Trophoblast cell (in vitro differentiated cells and primary cell): ENCODE data around the gene VOPP1.
"Not testable (repeated sequence)": the region's sequence is repeated elsewhere in the genome, so short reads cannot be mapped to it uniquely, and the experiment has no call there.

Experiments used
- DNase-seq, 2 donors: peaks; one replicate each; pipeline ENCODE4 v3.0.0-alpha.2; 2016
- H2AFZ ChIP-seq: 2 replicates; pipeline ENCODE4 v1.6.1; 2013; ENCODE audit warnings: low read length, moderate library complexity, mild to moderate bottlenecking; ENCODE audit not compliant: insufficient read depth, poor library complexity
- H2AK5ac ChIP-seq: 2 replicates; pipeline ENCODE4 v1.6.1; 2013; ENCODE audit warnings: mild to moderate bottlenecking, low read length
- H2BK120ac ChIP-seq: 2 replicates; pipeline ENCODE4 v1.6.1; 2013; ENCODE audit warnings: low read length, mild to moderate bottlenecking, moderate library complexity; ENCODE audit not compliant: insufficient read depth, poor library complexity
- H2BK12ac ChIP-seq: 2 replicates; pipeline ENCODE4 v1.6.1; 2013; ENCODE audit warnings: mild to moderate bottlenecking, low read length, moderate library complexity
- H2BK5ac ChIP-seq: 2 replicates; pipeline ENCODE4 v1.6.1; 2013; ENCODE audit warnings: low read length, low read depth, moderate library complexity, mild to moderate bottlenecking; ENCODE audit not compliant: poor library complexity
- H3K14ac ChIP-seq: 2 replicates; pipeline ENCODE4 v1.6.1; 2013; ENCODE audit warnings: mild to moderate bottlenecking, low read length
- H3K18ac ChIP-seq: 2 replicates; pipeline ENCODE4 v1.6.1; 2013; ENCODE audit warnings: mild to moderate bottlenecking, low read length
- H3K23ac ChIP-seq: 2 replicates; pipeline ENCODE4 v1.6.1; 2013; ENCODE audit warnings: low read length
- H3K27ac ChIP-seq: 2 replicates; pipeline ENCODE4 v1.5.1; 2013; ENCODE audit warnings: low read depth, mild to moderate bottlenecking, inconsistent platforms, low read length, moderate library complexity
- H3K27me3 ChIP-seq: 2 replicates; pipeline ENCODE4 v1.6.1; 2013; ENCODE audit warnings: inconsistent platforms, mild to moderate bottlenecking, low read length, moderate library complexity; ENCODE audit not compliant: insufficient read depth
- H3K36me3 ChIP-seq, 2 experiments: 1 replicate in 1 of 2; 2 replicates in 1 of 2; pipeline ENCODE4 v1.6.1; 2013; ENCODE audit warnings: low read length in 2 of 2, mild to moderate bottlenecking in 2 of 2, moderate library complexity in 1 of 2; ENCODE audit not compliant: insufficient read depth in 2 of 2, control insufficient read depth in 1 of 2
- H3K4ac ChIP-seq: 2 replicates; pipeline ENCODE4 v1.6.1; 2013; ENCODE audit warnings: low read depth, mild to moderate bottlenecking, low read length, moderate library complexity
- H3K4me1 ChIP-seq, 2 experiments: 1 replicate in 1 of 2; 2 replicates in 1 of 2; pipeline ENCODE4 v1.6.1; 2013; ENCODE audit warnings: low read length in 2 of 2, mild to moderate bottlenecking in 2 of 2, moderate library complexity in 1 of 2; ENCODE audit not compliant: insufficient read depth in 2 of 2, control insufficient read depth in 1 of 2
- H3K4me2 ChIP-seq: 2 replicates; pipeline ENCODE4 v1.6.1; 2013; ENCODE audit warnings: inconsistent platforms, mild to moderate bottlenecking, low read length, moderate library complexity
- H3K4me3 ChIP-seq: 2 replicates; pipeline ENCODE4 v1.5.1; 2013; ENCODE audit warnings: mild to moderate bottlenecking, low read depth, low read length, inconsistent platforms
- H3K79me1 ChIP-seq: one replicate; pipeline ENCODE4 v1.6.1; 2013; ENCODE audit warnings: low read length
- H3K79me2 ChIP-seq: 2 replicates; pipeline ENCODE4 v1.6.1; 2013; ENCODE audit warnings: low read length, mild to moderate bottlenecking; ENCODE audit not compliant: control insufficient read depth, insufficient read depth, poor library complexity
- H3K9ac ChIP-seq: 2 replicates; pipeline ENCODE4 v1.6.1; 2013; ENCODE audit warnings: mild to moderate bottlenecking, low read length
- H3K9me3 ChIP-seq: 2 replicates; pipeline ENCODE4 v1.6.1; 2013; ENCODE audit warnings: low read depth, mild to moderate bottlenecking, control low read depth, inconsistent platforms, low read length; ENCODE audit not compliant: insufficient read depth
- H4K12ac ChIP-seq: 2 replicates; pipeline ENCODE4 v1.6.1; 2013; ENCODE audit warnings: low read depth, mild to moderate bottlenecking, low read length, moderate library complexity
- H4K8ac ChIP-seq: 2 replicates; pipeline ENCODE4 v1.6.1; 2013; ENCODE audit warnings: low read depth, mild to moderate bottlenecking, low read length, moderate library complexity
- H4K91ac ChIP-seq: one replicate; pipeline ENCODE4 v1.6.1; 2013; ENCODE audit warnings: low read depth, mild to moderate bottlenecking, low read length, moderate library complexity
- WGBS: extraction: QIAGEN DNeasy Blood & Tissue Kit; methylation state at CpG from one replicate; pipeline ENCODE4 v1.1.7; 2013; ENCODE audit warnings: missing lambda C conversion rate; ENCODE audit not compliant: insufficient read length, insufficient coverage; ENCODE audit errors: extremely low coverage; 5-methylcytosine and 5-hydroxymethylcytosine counted together

VOPP1 gene

DNA sequence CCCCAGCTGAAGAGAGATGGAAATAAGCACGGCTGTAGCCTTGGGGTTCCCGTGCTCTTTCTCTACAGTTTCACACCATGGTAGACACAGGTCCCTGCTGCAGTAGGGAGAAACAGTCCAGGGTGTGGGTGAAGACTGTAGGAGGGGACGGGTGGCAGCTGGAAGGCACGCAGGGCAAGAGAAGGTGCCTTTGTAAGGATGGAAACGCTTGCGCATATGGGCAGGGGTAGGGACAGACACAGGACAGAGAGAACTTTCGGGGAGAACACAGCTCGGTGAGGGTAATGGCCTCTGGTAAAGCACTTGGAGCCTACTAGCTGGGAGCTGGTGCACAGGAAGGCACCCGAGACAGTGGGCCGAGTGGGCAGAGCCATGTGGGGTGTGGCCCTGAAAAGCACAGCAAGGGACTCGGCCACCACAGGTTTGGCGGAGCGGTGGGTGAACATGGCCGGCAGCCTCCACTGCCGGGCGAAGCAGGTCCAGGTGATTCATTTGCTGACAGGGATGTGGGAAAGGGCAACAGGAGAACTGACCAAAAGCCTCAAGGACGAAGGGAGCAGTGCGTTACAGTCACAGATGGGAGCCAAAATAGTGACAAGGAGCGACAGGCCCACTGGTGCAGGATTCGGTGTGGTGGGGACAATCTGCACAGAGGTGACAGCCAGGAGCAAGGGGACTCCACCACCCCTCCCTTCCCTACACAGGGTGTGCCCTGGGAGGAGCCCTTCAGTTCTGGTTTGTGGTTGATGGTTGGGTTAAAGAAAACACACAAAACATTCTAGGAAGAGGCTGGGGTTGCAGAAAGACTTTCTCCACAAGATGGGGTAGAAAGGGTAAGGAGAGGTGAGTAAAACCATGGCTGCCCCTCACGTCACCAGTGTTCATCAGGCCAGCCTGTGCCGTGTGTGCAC is 97.1 kb downstream of the VOPP1 start:
- Histone ChIP-seq H3K4me3 (no peak overlapping the region), H2BK5ac (no peak overlapping the region), H2AK5ac (no peak overlapping the region), H3K79me2 (no peaks in the 10 kb centered on the region), H4K8ac (no peak overlapping the region), H3K18ac (no peak overlapping the region), H4K12ac (no peak overlapping the region), H3K4me2 (no peak overlapping the region), H3K14ac (no peak overlapping the region), H3K4ac (no peak overlapping the region), H3K36me3 (no peaks in the 10 kb centered on the region), H2BK120ac (no peak overlapping the region), H3K9ac (no peak overlapping the region), H3K27me3 (no peaks in the 10 kb centered on the region), H3K23ac (no peak overlapping the region), H2AFZ (no peak overlapping the region), H3K79me1 (no peaks in the 10 kb centered on the region), H3K9me3 (peaks cover 3% of the 10 kb centered on the region), H3K27ac (no peak overlapping the region), H3K4me1 (peaks cover 0 to 2% of the 10 kb centered on the region in 2 experiments), H4K91ac (no peak overlapping the region), H2BK12ac (no peak overlapping the region)
- WGBS: no CpG with 5 or more reads among the region's 22 CpGs
- DNase-seq: no peak

DNA sequence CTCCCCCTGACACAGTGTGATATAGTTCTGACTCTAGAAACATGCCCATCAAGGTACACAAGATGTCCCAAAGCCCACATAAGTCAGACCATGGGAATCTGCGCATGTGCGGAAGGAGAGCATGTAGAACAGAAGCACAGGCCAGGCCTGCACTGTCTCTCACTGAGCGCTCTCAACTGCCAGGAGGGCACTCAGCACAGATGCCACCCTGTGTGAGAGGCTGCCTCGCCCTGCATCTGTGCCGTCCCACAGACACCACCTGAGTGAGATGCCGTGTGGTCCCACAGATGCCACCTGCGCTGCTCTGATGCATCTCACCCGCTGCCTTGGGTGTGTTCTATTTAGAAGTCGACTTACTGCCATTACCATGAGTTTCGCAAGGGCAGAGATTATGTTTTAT is 98.4 kb downstream of the VOPP1 start:
- no peak for DNase-seq
- Histone ChIP-seq H3K36me3 (no peaks in the 10 kb centered on the region), H4K91ac (no peak overlapping the region), H3K27me3 (no peaks in the 10 kb centered on the region), H3K23ac (no peak overlapping the region), H2BK5ac (no peak overlapping the region), H2AK5ac (no peak overlapping the region), H3K14ac (no peak overlapping the region), H3K4me2 (no peak overlapping the region), H3K27ac (no peak overlapping the region), H3K18ac (no peak overlapping the region), H3K4me1 (peaks cover 0 to 2% of the 10 kb centered on the region in 2 experiments), H2BK12ac (no peak overlapping the region), H3K9me3 (peaks cover 3% of the 10 kb centered on the region), H4K8ac (no peak overlapping the region), H3K4me3 (peak overlapping the region; percentile 30), H4K12ac (no peak overlapping the region), H3K79me2 (no peaks in the 10 kb centered on the region), H3K4ac (no peak overlapping the region), H2AFZ (no peak overlapping the region), H3K79me1 (no peaks in the 10 kb centered on the region), H2BK120ac (no peak overlapping the region), H3K9ac (no peak overlapping the region)
- no CpG with 5 or more reads among the region's 10 CpGs for WGBS

DNA sequence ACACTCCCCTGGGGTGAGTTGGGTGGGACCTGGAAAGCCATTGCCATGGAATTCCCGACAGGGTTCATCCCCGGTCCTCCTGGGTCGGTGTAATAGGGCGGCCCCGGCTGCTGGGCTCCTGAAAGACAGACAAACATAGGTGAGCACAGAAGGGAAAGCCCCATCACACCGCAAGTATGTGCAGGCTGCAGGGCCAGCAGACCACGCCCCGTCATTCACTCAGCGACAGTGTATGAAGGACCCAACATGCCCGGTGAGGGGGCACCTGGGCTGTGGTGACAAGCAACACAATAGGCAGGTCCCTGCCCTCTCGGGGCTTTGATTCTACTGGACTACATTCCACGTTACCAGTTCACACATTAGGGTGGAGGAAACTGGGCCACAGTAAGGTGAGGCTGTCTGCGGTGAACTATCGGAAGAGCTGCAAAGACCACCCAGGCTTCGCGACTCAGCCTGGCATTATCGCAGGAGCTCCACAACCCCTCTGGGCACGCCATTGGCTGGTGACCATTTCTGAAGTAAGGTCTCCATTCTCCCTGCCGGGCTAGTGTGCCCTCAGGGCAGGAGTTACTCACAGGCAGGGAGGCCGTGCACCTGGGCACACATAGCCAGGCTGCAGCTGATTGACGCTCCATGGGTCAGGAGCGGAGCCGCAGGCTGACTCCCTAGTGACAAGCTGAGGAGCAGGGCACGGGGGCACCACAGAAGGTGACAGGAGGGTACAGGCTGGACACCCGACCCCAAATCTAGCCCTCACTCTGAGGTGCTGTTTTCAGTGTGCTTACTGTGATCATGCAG is 99.2 kb downstream of the VOPP1 start:
- Histone ChIP-seq H3K79me2 (no peaks in the 10 kb centered on the region), H3K27me3 (no peaks in the 10 kb centered on the region), H2BK12ac (no peak overlapping the region), H2AFZ (no peak overlapping the region), H3K4me2 (no peak overlapping the region), H2BK5ac (no peak overlapping the region), H3K9me3 (peaks cover 3% of the 10 kb centered on the region), H4K91ac (no peak overlapping the region), H3K4ac (no peak overlapping the region), H3K36me3 (peaks cover 0 to 2% of the 10 kb centered on the region in 2 experiments), H3K4me3 (no peak overlapping the region), H3K79me1 (no peaks in the 10 kb centered on the region), H3K18ac (no peak overlapping the region), H3K4me1 (peaks cover 0 to 2% of the 10 kb centered on the region in 2 experiments), H3K23ac (no peak overlapping the region), H4K8ac (no peak overlapping the region), H2BK120ac (no peak overlapping the region), H3K27ac (no peak overlapping the region), H4K12ac (no peak overlapping the region), H2AK5ac (no peak overlapping the region), H3K14ac (no peak overlapping the region), H3K9ac (no peak overlapping the region)
- no CpG with 5 or more reads among the region's 25 CpGs for WGBS
- DNase-seq: peak; percentile 76 to 88

DNA sequence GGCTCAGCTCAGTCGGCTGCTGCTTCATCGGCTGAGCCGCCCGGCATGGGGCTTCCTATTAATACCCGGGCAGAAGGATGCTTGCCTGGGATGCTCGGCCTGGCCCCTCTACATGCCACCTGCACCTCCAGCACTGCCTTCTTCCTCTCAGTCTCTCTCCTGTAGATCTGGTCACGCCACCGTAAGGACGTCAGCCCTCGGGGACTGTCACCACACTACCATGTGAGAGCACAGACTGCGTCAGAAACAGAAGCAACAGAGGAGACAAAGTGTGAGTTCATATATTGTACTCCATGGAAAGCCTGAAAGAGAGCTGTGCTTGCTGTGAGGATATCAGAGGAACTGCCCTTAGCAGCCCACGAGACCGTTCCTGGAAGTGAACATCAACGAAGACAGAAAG is 99.9 kb downstream of the VOPP1 start:
- not testable (repeated sequence) for DNase-seq, H3K14ac ChIP-seq, H2AFZ ChIP-seq, H4K91ac ChIP-seq, H2BK12ac ChIP-seq, H3K4me2 ChIP-seq, H3K27me3 ChIP-seq, H3K4me1 ChIP-seq, H4K8ac ChIP-seq, H3K18ac ChIP-seq, H3K27ac ChIP-seq, H2BK120ac ChIP-seq, H3K9ac ChIP-seq, H3K79me2 ChIP-seq, H3K4me3 ChIP-seq, H3K79me1 ChIP-seq, H3K23ac ChIP-seq, H3K4ac ChIP-seq, H2BK5ac ChIP-seq, H3K36me3 ChIP-seq, H2AK5ac ChIP-seq, H4K12ac ChIP-seq, H3K9me3 ChIP-seq
- WGBS: no CpG with 5 or more reads among the region's 14 CpGs
